ENCODE measurements around the gene GMDS.

DNA sequence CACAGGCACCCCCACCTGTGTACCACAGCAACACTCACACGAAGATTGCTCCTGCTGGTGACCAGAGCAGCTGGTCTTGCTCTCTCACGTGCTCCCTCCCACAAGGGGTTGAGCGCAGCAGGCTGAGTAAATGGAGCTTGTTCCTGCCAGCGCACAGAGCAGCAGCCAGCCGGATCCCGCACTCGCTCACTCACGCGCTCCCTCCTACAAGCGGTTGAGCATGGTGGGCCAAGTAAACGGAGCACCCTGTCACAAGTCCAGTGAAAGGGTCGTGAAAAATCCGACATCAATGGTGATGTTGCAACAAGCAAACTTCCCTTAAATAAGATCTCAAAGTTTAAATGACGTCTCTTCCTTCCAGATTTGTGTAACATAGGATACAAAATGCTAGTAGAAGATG lies 322.0 kb downstream of the GMDS start:
- TF ChIP-seq SNAI2 (CRISPR knock-in tag; IDR thresholded peaks at IDR 0.05) (no peak), CSDC2 (CRISPR knock-in tag; IDR thresholded peaks at IDR 0.05) (no peak), ZFP3 (CRISPR knock-in tag; IDR thresholded peaks at IDR 0.05) (no peak), ESRRG (CRISPR knock-in tag; IDR thresholded peaks at IDR 0.05) (no peak), BACH2 (CRISPR knock-in tag; IDR thresholded peaks at IDR 0.05; ENCODE audit: borderline replicate concordance) (no peak), ZFP30 (CRISPR knock-in tag; IDR thresholded peaks at IDR 0.05) (no peak), OSR1 (CRISPR knock-in tag; IDR thresholded peaks at IDR 0.05) (no peak), TCF4 (CRISPR knock-in tag; IDR thresholded peaks at IDR 0.05; ENCODE audit: borderline replicate concordance) (no peak)
- TF ChIP-seq, protein P1, sequence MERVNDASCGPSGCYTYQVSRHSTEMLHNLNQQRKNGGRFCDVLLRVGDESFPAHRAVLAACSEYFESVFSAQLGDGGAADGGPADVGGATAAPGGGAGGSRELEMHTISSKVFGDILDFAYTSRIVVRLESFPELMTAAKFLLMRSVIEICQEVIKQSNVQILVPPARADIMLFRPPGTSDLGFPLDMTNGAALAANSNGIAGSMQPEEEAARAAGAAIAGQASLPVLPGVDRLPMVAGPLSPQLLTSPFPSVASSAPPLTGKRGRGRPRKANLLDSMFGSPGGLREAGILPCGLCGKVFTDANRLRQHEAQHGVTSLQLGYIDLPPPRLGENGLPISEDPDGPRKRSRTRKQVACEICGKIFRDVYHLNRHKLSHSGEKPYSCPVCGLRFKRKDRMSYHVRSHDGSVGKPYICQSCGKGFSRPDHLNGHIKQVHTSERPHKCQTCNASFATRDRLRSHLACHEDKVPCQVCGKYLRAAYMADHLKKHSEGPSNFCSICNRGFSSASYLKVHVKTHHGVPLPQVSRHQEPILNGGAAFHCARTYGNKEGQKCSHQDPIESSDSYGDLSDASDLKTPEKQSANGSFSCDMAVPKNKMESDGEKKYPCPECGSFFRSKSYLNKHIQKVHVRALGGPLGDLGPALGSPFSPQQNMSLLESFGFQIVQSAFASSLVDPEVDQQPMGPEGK (CRISPR knock-in tag; IDR thresholded peaks at IDR 0.05; ENCODE audit: borderline replicate concordance): no peak

All from SK-N-SH treated with all-trans-retinoic acid at 6 μM for 48 hours (cell line).